ENCODE measurements around the gene SEZ6. TPM values are rescaled to one million over a fixed set of nuclear protein-coding genes. Genes with fewer than 3 reads are reported as not detected.

Gene SEZ6
- total RNA-seq, 1 donor: not detected

DNA sequence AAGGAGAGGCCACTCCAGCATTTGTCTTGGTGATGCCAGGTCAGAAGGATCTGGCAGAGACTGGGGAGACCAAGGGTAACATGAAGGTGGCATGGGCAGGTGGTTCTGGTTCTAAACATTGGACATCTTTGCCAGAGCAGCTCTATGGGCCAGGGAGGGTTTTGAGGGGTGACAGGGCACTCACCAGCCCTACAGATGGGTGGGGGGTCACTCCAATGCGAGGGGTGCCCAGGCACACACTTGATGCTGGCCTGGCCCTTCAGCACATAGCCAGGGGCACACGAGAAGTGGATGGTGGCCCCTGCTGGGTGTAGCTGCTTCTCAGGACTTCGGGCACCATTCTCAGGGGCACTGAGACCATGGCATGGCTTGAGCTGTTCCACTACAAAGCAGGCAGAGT is 49.0 kb downstream of the SEZ6 start:
- no peak for DNase-seq (ENCODE audit: low read depth)
- no peak overlapping the region for H3K4me3 ChIP-seq (ENCODE audit: low read depth, low read length)
- TF ChIP-seq, protein P1, sequence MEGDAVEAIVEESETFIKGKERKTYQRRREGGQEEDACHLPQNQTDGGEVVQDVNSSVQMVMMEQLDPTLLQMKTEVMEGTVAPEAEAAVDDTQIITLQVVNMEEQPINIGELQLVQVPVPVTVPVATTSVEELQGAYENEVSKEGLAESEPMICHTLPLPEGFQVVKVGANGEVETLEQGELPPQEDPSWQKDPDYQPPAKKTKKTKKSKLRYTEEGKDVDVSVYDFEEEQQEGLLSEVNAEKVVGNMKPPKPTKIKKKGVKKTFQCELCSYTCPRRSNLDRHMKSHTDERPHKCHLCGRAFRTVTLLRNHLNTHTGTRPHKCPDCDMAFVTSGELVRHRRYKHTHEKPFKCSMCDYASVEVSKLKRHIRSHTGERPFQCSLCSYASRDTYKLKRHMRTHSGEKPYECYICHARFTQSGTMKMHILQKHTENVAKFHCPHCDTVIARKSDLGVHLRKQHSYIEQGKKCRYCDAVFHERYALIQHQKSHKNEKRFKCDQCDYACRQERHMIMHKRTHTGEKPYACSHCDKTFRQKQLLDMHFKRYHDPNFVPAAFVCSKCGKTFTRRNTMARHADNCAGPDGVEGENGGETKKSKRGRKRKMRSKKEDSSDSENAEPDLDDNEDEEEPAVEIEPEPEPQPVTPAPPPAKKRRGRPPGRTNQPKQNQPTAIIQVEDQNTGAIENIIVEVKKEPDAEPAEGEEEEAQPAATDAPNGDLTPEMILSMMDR (IDR thresholded peaks at IDR 0.05; ENCODE audit: insufficient read depth, low read depth, low read length): no peak

DNA sequence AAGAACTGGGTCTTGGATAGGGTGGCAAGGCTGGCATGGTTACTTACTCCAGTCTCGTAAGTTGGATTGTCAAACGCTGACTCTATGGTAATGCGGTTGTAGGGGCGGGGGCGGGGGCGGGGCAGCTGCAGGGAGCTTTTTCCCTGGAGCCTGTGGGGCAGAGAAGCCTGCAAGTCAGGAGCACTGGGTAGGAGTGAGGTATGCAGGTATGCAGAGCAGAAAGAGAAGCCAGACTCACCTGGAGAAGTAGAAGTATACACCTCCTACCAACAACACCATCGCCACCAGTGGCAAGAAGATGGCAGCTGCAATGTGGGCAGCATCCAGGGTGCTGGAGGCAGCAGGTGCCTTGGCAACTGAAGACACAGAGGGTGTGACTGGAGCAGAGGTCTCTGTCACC is 49.7 kb downstream of the SEZ6 start:
- DNase-seq (ENCODE audit: low read depth): no peak
- no peak overlapping the region for H3K4me3 ChIP-seq (ENCODE audit: low read depth, low read length)
- TF ChIP-seq, protein P1 (IDR thresholded peaks at IDR 0.05; ENCODE audit: insufficient read depth, low read depth, low read length): no peak

DNA sequence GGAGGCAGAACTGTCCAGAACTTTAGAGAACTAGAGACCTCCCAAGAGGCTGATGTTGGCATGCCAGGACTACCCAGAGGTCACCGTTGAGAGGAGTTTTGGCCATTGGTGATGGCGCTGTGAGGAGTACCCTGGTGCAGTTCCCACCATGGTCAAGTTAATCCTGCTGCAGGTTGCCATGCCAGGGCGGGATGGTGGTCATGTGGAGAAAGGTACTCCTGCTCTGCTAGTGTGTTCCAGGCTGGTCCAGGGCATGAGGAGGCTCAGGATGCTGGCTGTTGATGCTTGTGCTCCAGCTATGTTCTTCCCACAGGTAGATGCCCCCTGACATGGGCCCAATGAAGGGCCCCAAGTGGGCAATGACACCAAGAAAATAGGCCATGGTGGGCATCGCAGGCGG is 50.4 kb downstream of the SEZ6 start:
- H3K4me3 ChIP-seq (ENCODE audit: low read depth, low read length): no peak overlapping the region
- TF ChIP-seq, protein P1 (IDR thresholded peaks at IDR 0.05; ENCODE audit: insufficient read depth, low read depth, low read length): no peak
- DNase-seq (ENCODE audit: low read depth): no peak

DNA sequence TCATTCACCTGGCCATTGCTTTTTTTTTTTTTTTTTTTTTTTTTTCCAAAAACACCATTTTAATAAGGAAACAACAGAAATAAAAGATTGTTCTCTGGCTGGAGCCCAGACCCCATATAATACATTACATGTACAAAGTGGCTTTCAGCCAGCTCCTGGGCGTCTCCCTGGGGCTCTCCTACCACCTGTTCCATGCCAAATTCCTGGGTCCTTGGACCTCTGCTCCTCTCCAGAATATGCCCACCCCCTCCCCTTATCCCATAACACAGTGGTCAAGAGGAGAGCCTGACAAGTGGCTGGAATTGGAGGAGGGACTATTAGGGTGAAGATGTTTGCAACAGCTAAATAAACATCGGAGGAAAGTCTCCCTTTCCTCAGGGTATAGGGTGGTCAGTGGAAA is 50.9 kb downstream of the SEZ6 start:
- no peak for DNase-seq (ENCODE audit: low read depth)
- TF ChIP-seq, protein P1 (IDR thresholded peaks at IDR 0.05; ENCODE audit: insufficient read depth, low read depth, low read length): no peak
- H3K4me3 ChIP-seq (ENCODE audit: low read depth, low read length): no peak overlapping the region

DNA sequence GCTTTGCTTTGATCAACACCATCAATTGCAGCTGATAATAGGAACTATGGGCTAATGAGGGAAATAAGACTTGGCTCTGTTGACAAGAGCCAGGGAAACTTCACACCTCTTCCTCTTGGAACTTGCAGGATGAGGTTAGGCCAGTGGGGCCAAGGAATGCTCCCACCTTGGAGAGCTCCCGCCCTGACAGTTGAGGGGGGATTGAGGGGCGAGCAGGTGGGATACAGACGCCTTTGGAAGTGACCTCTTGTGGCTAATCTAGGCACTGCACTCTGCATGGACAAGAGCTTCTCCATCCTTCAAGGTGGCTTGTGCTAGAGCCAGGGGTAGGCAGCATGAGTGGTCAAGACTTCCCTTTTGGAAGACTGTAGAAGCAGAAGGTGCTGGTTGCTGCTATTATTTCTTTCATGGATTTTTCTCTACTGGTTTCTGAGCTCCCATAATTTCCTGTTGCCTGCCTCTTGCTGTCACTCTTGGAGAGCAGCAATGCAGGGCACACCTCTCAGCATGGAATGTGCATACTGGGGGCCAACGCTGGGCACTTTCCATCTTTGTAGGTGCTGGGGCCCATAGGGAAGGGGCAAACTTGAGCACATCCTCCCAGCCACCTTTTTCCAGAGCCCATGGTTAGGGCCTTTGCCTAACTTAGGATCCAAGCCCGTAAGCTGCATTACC is 52.3 kb downstream of the SEZ6 start:
- TF ChIP-seq, protein P1 (IDR thresholded peaks at IDR 0.05; ENCODE audit: insufficient read depth, low read depth, low read length): peak; percentile 90
- peak; percentile 47 for DNase-seq (ENCODE audit: low read depth)
- H3K4me3 ChIP-seq (ENCODE audit: low read depth, low read length): no peak overlapping the region

DNA sequence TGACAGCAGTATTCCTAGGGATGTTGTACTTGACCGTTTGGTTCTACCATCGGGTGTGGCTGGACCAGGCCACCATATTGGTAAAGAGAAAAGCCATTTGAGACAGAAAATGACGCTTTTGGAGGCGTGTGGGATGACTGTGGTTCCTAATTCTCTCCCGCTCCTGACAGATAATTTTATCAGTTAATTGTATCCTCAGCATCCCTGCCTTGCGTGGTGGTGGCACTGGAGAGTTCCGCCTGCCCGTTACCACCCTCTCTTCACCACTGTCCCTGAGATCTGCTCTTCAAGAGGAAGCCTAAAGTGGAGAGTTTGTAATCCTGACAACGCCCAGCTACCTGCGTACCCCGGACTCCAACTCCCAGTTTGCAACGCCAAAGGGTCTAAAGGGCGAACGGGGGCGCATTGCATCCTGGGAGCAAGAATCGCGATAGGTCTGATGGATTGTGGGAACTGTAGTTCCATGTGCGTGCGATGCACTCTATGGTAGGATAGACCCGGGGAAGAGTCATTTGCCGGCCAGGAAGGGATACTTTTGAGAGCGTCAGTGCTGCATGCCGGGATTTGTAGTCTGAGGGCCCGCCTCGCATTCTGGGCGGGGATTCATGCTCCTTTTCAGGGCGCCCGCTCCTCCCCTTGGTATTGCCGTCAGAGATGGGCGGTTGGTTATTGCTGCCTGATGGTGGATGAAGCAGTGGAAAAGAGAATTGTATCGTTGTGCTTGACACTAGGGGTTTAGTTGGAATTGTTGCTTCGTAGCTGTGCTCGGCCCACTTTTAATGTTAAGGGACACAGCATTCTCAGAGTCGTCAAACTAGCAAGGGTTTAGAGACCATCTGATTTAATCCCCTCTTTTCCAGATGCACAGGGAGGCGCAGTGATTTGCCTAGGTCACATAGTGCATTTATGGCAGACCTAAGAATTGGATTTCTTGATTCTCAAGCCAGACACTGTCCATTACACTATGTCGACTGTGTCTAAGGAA is 53.5 kb downstream of the SEZ6 start:
- peak; percentile 99 for DNase-seq (ENCODE audit: low read depth)
- peak overlapping the region; percentile 72 for H3K4me3 ChIP-seq (ENCODE audit: low read depth, low read length)
- TF ChIP-seq, protein P1 (IDR thresholded peaks at IDR 0.05; ENCODE audit: insufficient read depth, low read depth, low read length): no peak

Measured in fibroblast of villous mesenchyme (primary cell).